Right lobe of liver (tissue), 6 donors: ENCODE results near the gene POU5F1. TPM values are rescaled to one million over a fixed set of nuclear protein-coding genes. Genes with fewer than 3 reads are reported as not detected.
A peak's percentile ranks its signal among the peaks of the same experiment; 100 is the strongest.

Experiments used
- ATAC-seq, 4 donors: fragments of 200-7000 bp; cut with Tn5 transposase; one replicate each; pipeline ENCODE4 v1.9.1; 2020; ENCODE audit warnings: mild to moderate bottlenecking in 4 of 4, moderate library complexity in 4 of 4
- DNase-seq, 3 donors: peaks; one replicate each; pipeline ENCODE4 v3.0.0-alpha.2; 2020
- H3K27ac ChIP-seq, 3 donors: fragments of 200-600 bp; one replicate each; pipeline ENCODE4 v1.8.0; 2022
- H3K27me3 ChIP-seq, 2 donors: fragments of 200-600 bp; one replicate each; pipeline ENCODE4 v1.8.0; 2022
- H3K36me3 ChIP-seq, 4 donors: fragments of 200-600 bp; sonication (generic) in 1 of 4; one replicate each; pipeline versions ENCODE4 v1.5.1 to v1.8.0; 2017 to 2022; ENCODE audit warnings: control low read depth in 1 of 4
- H3K4me1 ChIP-seq, 4 donors: fragments of 200-600 bp; sonication (generic) in 1 of 4; one replicate each; pipeline versions ENCODE4 v1.5.1 to v1.8.0; 2017 to 2022; ENCODE audit warnings: control low read depth in 1 of 4
- H3K4me3 ChIP-seq, 3 donors: fragments of 200-600 bp; one replicate each; pipeline ENCODE4 v1.8.0; 2022
- H3K9me3 ChIP-seq, 4 donors: fragments of 200-600 bp; sonication (generic) in 1 of 4; one replicate each; pipeline versions ENCODE4 v1.5.1 to v1.8.0; 2017 to 2022; ENCODE audit warnings: control low read depth in 1 of 4
- POLR2A ChIP-seq: fragments of 450-650 bp; IDR thresholded peaks from one replicate; pipeline ENCODE4 v1.6.1; 2017; ENCODE audit warnings: antibody characterized with exemption, mild to moderate bottlenecking
- WGBS: methylation state at CpG from one replicate; pipeline ENCODE4 v1.1.6; 2018; ENCODE audit warnings: low coverage, low lambda C conversion rate; ENCODE audit not compliant: insufficient coverage; ENCODE audit errors: missing lambda C conversion rate; 5-methylcytosine and 5-hydroxymethylcytosine counted together
- intact Hi-C, 2 donors: fragments of 100-400 bp; cut with DNase I; formaldehyde crosslinking; loops; one replicate each; pipeline versions ENCODE4 v1.11.2 to v1.14.1; 2022
- total RNA-seq, 6 experiments: library from RNA; depleted of rRNA in 2 of 6; stranded (reverse); fragments of >200 nt in 2 of 6; fragmentation: NEBNext Ultra II Directional in 3 of 6; extraction: Animal tissue kit (Norgen Biotek cat#: 25700) in 3 of 6; gene quantifications; one replicate each; pipeline versions ENCODE4 v1.1.0 to v1.2.4, GENCODE V29; 2016 to 2023
- TF ChIP-seq, protein P1 (sequence below), 4 donors: fragments of 200-600 bp in 3 of 4; fragments of 450-650 bp in 1 of 4; IDR thresholded peaks; one replicate each; pipeline versions ENCODE4 v1.5.1 to v1.8.0; 2016 to 2022; ENCODE audit warnings: antibody characterized with exemption in 4 of 4, mild to moderate bottlenecking in 2 of 4
- donor health status: DM: no; HTN: yes; CAD: no.
- donor health status: DM: no; HTN: no; CAD: no.
- donor health status: DM: no; HTN: no; CAD: no.
- donor health status: DM: no; HTN: yes; CAD: no.
- donor health status: DM: no; HTN: yes; CAD: no.

The POU5F1 gene
- total RNA-seq, 6 experiments from 2014 or later, result 0.71 to 3.8 (median 2.6) TPM

DNA sequence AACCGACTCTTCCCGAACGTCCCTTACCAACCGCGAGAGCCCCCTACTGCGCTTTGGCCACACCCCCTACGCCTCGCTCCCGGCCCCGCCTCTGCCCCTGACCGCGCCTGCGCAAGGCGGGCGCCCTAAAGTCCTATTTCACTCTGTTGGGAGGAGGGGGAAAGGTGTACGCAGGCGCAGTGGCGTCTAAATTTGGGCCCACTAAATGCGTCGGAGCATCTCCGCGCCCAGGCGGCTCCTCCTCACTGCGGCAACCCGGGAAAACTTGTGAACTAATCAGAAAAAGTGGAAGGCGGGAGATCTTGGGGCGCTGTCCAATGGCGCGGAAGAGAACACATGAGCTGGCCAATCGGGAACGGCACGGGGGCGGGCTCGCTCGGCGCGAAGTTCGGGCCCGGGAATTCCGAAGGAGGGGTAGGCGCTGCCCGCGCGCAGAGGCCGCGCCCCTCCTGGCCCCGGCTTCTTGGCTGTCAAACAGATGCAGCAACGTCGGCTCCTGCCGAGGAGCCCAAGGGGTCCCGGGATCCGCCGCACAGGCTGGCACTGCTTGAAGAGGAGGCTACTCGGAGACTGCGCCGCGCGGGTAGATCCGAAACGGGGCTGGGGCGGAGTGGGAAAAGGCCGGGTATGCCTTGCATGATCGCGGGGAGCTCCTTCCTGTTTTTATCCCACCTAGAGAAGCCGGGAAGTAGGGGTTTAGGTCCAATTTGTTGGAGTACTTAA is 12.2 kb downstream of the POU5F1 start, which contains the start of gene TCF19:
Gene TCF19 (plus strand): TSS at position 450 of the 723 bp plus-strand sequence. CDS start 881 bp downstream, outside the sequence.
- Histone ChIP-seq H3K9me3 (no peaks in the 10 kb centered on the region), H3K27ac (peak within 1 kb of the TSS in 2 of 3 donors; percentile 44 to 51), H3K36me3 (no peaks in the 10 kb centered on the region), H3K4me1 (peaks cover 0 to 6% (median 0%) of the 10 kb centered on the region in 4 donors), H3K4me3 (peak within 1 kb of the TSS; percentile 58 to 69 (median 62)), H3K27me3 (no peaks in the 10 kb centered on the region)
- peak; percentile 99 to 100 (median 99) for DNase-seq
- peak; percentile 94 to 97 (median 96) for ATAC-seq
- TF ChIP-seq POLR2A, result no peak
- TF ChIP-seq, protein P1, sequence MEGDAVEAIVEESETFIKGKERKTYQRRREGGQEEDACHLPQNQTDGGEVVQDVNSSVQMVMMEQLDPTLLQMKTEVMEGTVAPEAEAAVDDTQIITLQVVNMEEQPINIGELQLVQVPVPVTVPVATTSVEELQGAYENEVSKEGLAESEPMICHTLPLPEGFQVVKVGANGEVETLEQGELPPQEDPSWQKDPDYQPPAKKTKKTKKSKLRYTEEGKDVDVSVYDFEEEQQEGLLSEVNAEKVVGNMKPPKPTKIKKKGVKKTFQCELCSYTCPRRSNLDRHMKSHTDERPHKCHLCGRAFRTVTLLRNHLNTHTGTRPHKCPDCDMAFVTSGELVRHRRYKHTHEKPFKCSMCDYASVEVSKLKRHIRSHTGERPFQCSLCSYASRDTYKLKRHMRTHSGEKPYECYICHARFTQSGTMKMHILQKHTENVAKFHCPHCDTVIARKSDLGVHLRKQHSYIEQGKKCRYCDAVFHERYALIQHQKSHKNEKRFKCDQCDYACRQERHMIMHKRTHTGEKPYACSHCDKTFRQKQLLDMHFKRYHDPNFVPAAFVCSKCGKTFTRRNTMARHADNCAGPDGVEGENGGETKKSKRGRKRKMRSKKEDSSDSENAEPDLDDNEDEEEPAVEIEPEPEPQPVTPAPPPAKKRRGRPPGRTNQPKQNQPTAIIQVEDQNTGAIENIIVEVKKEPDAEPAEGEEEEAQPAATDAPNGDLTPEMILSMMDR (IDR thresholded peaks at IDR 0.05), result no peak
- 0% methylated on average over 24 of the region's 65 CpGs for WGBS
- intact Hi-C loops, result no loop called here

DNA sequence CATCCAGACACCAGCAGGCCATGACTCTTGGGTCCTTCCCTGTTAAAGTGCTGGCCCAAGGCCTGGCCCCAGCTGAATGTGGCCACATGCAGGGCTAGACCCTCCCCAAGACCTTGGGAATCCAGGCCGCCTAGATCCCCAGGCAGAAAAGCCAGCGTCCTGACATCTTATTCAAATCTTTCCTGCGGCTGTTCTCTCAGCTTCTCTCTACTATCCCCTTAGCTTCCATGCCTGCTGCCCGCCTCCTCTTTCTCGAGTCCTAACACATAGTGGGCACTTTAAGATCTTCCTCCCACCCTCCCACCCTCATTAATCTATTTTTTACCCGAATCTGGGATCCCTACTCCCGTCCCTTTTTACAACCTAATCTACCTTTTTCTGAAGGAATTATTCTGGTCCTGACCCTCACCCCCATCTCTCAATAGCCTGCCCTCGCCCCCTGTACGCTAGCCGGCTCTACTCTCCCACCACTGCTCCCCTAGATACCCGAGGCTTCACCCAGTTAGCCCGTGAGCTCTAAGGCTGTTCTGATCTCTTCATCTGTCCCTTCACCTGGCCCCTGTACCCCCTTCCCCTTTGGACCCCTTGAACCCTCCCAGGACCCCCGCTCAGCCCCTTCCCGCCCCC is 12.9 kb downstream of the POU5F1 start, which contains the start of gene CCHCR1:
Gene CCHCR1 (minus strand): TSS at position 290 of the 627 bp plus-strand sequence. CDS start 202 bp downstream, at position 88.
- ATAC-seq, result peak in 3 of 4 donors; percentile 29 to 35 (median 34)
- TF ChIP-seq POLR2A, result no peak
- TF ChIP-seq, protein P1 (IDR thresholded peaks at IDR 0.05), result no peak
- H3K27ac ChIP-seq, result peak within 1 kb of the TSS in 2 of 3 donors; percentile 44 to 51
- intact Hi-C loops, result no loop called here
- H3K27me3 ChIP-seq, result no peaks in the 10 kb centered on the region
- no peaks in the 10 kb centered on the region for H3K36me3 ChIP-seq
- 6% methylated on average over 11 of the region's 14 CpGs for WGBS
- DNase-seq, result no peak
- no peaks in the 10 kb centered on the region for H3K9me3 ChIP-seq
- H3K4me3 ChIP-seq, result peak within 1 kb of the TSS; percentile 58 to 69 (median 62)
- H3K4me1 ChIP-seq, result peaks cover 0 to 6% (median 0%) of the 10 kb centered on the region in 4 donors

DNA sequence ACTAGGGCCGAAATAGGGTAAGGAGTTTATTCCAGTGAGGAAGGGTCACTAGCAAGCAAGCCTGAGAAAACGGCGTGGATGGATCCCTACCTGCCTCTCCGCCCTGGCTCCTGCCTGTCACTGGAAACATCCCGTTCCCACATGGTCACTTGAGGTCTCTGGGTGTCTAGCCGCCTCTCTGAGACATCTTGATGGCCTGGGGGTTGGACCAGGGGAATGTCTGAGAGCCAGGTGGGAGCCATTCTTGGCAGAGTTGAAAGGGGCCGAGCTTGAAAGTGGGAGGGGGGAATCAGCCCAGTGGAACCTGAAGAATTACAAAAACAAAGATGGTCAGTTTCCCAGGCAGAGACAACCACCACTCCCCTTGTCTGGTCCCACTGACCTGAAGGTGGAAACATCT is 13.8 kb downstream of the POU5F1 start:
- no peak for ATAC-seq
- no peak overlapping the region for H3K27ac ChIP-seq
- no peak overlapping the region for H3K4me3 ChIP-seq
- TF ChIP-seq, protein P1 (IDR thresholded peaks at IDR 0.05), result no peak
- no peak for TF ChIP-seq POLR2A
- DNase-seq, result no peak
- H3K9me3 ChIP-seq, result no peaks in the 10 kb centered on the region
- intact Hi-C loops, result no loop called here
- H3K36me3 ChIP-seq, result no peaks in the 10 kb centered on the region
- H3K4me1 ChIP-seq, result peaks cover 0 to 6% (median 0%) of the 10 kb centered on the region in 4 donors
- H3K27me3 ChIP-seq, result no peaks in the 10 kb centered on the region
- WGBS, result 91% methylated on average over 5 of the region's 7 CpGs

DNA sequence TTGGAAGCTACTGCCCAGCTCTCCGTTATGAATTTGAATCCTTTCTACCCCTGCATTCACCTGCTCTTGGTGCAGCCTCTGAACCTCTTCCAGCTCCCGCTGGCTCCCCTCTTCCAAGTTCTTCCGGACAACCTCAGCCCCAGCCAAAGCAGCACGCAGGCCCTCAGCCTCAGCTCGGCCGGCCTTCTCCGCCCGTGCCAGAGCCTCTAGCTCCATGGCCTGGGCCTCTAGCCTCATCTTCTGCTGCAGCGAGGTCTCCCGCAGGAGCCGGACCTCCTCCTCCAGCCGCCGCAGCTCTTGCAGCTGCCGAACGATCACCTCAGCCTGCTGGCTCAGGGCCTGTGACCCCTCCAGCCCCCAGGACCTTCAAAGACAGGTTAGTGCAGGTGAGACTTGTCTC is 16.0 kb downstream of the POU5F1 start:
- no peak for ATAC-seq
- no peak for DNase-seq
- Histone ChIP-seq H3K27me3 (no peaks in the 10 kb centered on the region), H3K4me3 (no peak overlapping the region), H3K27ac (no peak overlapping the region), H3K4me1 (peaks cover 0 to 6% (median 0%) of the 10 kb centered on the region in 4 donors), H3K9me3 (no peaks in the 10 kb centered on the region), H3K36me3 (no peaks in the 10 kb centered on the region)
- intact Hi-C loops, result no loop called here
- no peak for TF ChIP-seq POLR2A
- TF ChIP-seq, protein P1 (IDR thresholded peaks at IDR 0.05), result no peak
- WGBS, result 91% methylated on average over 12 of the region's 15 CpGs
